GM18526 (cell line): ENCODE data around the gene PDE4B.

ENCODE experiments used
- POLR2A ChIP-seq: IDR thresholded peaks from 3 replicates; pipeline ENCODE4 v1.6.1; 2011; ENCODE audit not compliant: insufficient read length; ENCODE audit errors: extremely low read depth

The PDE4B gene

GRCh38 chr1:66083003-66083402 lies 290.3 kb downstream of the PDE4B start:
- no peak for TF ChIP-seq POLR2A

- no peak for TF ChIP-seq POLR2A
Measured at GRCh38 chr1:66084442-66084841, 291.7 kb downstream of the PDE4B start.

GRCh38 chr1:66085600-66085999 lies 292.9 kb downstream of the PDE4B start:
- TF ChIP-seq POLR2A, result no peak

- no peak for TF ChIP-seq POLR2A
Measured at GRCh38 chr1:66088787-66089186, 296.1 kb downstream of the PDE4B start.

GRCh38 chr1:66090859-66091457 lies 298.3 kb downstream of the PDE4B start:
- TF ChIP-seq POLR2A, result no peak

GRCh38 chr1:66095190-66095589 lies 302.5 kb downstream of the PDE4B start:
- no peak for TF ChIP-seq POLR2A

- TF ChIP-seq POLR2A, result no peak
Measured at GRCh38 chr1:66108624-66109023, 315.9 kb downstream of the PDE4B start.

- TF ChIP-seq POLR2A, result no peak
Measured at GRCh38 chr1:66112744-66113400, 320.2 kb downstream of the PDE4B start.

- TF ChIP-seq POLR2A, result no peak
Measured at GRCh38 chr1:66119148-66119547, 326.5 kb downstream of the PDE4B start.

GRCh38 chr1:66124670-66125069 lies 332.0 kb downstream of the PDE4B start:
- TF ChIP-seq POLR2A, result no peak

GRCh38 chr1:66132324-66132723 lies 339.6 kb downstream of the PDE4B start:
- no peak for TF ChIP-seq POLR2A

- TF ChIP-seq POLR2A, result no peak
Measured at GRCh38 chr1:66134004-66134403, 341.3 kb downstream of the PDE4B start.

- TF ChIP-seq POLR2A, result no peak
Measured at GRCh38 chr1:66135161-66135560, 342.5 kb downstream of the PDE4B start.

- no peak for TF ChIP-seq POLR2A
Measured at GRCh38 chr1:66137235-66137634, 344.5 kb downstream of the PDE4B start.

- no peak for TF ChIP-seq POLR2A
Measured at GRCh38 chr1:66138613-66139012, 345.9 kb downstream of the PDE4B start.

GRCh38 chr1:66140072-66140471 lies 347.4 kb downstream of the PDE4B start:
- TF ChIP-seq POLR2A, result no peak

- TF ChIP-seq POLR2A, result no peak
Measured at GRCh38 chr1:66143651-66144050, 351.0 kb downstream of the PDE4B start.
